ENCODE data around the gene UBE2O.

DNA sequence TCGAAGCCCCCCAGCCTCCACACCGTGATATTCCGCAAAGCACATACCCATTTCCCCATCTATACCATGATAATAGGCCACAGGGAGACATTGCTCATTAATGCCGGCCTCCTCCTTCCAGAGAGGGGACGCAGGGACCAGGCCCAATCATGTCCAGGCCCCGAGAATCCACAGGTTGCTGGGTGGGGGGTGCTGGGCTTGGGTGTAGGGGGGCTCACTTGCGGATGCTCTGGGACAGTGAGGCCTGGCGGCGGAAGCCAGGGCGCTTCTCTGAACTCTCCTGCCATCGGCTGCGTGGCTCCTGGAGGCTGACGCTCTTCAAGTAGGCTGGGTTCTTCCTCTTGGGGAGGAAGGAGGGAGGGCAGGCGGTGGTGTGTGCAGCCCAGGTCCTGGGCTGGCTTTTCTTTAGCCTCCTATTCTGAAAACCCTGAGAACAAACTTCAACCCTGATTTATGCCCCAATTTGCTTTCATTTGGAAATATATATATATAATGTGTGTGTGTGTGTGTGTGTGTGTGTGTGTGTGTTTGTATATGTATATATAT, 26.6 kb upstream of the UBE2O start:
- TF ChIP-seq, protein P1, sequence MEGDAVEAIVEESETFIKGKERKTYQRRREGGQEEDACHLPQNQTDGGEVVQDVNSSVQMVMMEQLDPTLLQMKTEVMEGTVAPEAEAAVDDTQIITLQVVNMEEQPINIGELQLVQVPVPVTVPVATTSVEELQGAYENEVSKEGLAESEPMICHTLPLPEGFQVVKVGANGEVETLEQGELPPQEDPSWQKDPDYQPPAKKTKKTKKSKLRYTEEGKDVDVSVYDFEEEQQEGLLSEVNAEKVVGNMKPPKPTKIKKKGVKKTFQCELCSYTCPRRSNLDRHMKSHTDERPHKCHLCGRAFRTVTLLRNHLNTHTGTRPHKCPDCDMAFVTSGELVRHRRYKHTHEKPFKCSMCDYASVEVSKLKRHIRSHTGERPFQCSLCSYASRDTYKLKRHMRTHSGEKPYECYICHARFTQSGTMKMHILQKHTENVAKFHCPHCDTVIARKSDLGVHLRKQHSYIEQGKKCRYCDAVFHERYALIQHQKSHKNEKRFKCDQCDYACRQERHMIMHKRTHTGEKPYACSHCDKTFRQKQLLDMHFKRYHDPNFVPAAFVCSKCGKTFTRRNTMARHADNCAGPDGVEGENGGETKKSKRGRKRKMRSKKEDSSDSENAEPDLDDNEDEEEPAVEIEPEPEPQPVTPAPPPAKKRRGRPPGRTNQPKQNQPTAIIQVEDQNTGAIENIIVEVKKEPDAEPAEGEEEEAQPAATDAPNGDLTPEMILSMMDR (IDR thresholded peaks at IDR 0.05): no peak
- no peak for TF ChIP-seq POLR2A (IDR thresholded peaks at IDR 0.05)

All from body of pancreas (tissue), 4 donors.